Measurements from ENCODE around the gene PPP1R2.

PPP1R2 gene

DNA sequence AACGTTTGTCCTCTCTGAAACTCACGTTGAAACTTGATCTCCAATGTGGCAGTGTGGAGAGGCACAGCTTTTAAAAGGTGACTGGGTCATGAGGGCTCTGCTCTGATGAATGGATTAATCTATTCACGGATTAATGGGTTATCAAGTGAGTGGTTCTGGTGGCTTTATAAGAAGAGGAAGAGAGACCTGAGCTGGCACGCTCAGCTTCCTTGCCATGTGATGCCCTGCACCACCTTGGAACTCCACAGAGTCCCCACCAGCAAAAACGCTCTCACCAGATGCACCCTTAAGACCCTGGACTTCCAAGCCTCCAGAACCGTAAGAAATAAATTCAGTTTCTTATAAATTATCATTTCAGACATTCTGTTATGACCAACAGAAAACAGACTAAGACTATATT, 2.6 kb downstream of the PPP1R2 start:
- H3K36me3 ChIP-seq (ENCODE audit: insufficient read depth, insufficient read length, low read length), result peaks cover 7% of the 10 kb centered on the region
- H3K9me3 ChIP-seq (ENCODE audit: insufficient read depth, low read length), result no peaks in the 10 kb centered on the region
- H3K4me1 ChIP-seq (ENCODE audit: insufficient read depth, insufficient read length), result peaks cover 6% of the 10 kb centered on the region
- H3K9ac ChIP-seq (ENCODE audit: insufficient read length, low read depth), result no peak overlapping the region
- peaks cover 17% of the 10 kb centered on the region for H3K27me3 ChIP-seq (ENCODE audit: insufficient read depth, insufficient read length)
- TF ChIP-seq YY1 (IDR thresholded peaks at IDR 0.05; ENCODE audit: insufficient read depth, insufficient read length) (no peak), ZNF274 (IDR thresholded peaks at IDR 0.05; ENCODE audit: low read depth, low read length) (no peak), SUZ12 (IDR thresholded peaks at IDR 0.05; ENCODE audit: extremely low read depth, insufficient read depth, insufficient read length) (no peak)
- no peak for DNase-seq (ENCODE audit: low read depth, low spot score)
- no peak overlapping the region for H3K4me3 ChIP-seq (ENCODE audit: insufficient read length, low read depth)

DNA sequence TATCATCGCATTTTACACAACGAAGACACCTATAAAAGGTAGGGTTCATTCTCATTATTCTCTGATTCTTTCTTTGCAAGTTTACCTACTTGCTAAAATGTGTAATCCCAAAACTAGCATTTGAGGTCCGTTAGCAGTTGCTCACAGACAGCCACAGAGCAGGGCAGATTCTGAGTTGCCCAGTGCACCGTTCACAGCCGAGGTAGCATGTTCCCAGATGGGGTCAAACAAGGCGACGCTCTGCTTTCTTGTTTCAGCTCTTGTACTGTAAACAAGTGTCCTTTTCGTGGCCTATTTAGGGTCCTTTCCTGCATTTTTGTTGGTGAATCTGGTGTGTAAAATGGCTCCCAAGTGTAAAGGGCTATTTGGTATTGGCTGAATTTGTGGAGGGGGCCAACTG, 3.1 kb downstream of the PPP1R2 start:
- H3K4me3 ChIP-seq (ENCODE audit: insufficient read length, low read depth), result no peak overlapping the region
- no peak overlapping the region for H3K9ac ChIP-seq (ENCODE audit: insufficient read length, low read depth)
- H3K9me3 ChIP-seq (ENCODE audit: insufficient read depth, low read length), result no peaks in the 10 kb centered on the region
- TF ChIP-seq YY1 (IDR thresholded peaks at IDR 0.05; ENCODE audit: insufficient read depth, insufficient read length) (no peak), ZNF274 (IDR thresholded peaks at IDR 0.05; ENCODE audit: low read depth, low read length) (no peak), SUZ12 (IDR thresholded peaks at IDR 0.05; ENCODE audit: extremely low read depth, insufficient read depth, insufficient read length) (no peak)
- peaks cover 14% of the 10 kb centered on the region for H3K27me3 ChIP-seq (ENCODE audit: insufficient read depth, insufficient read length)
- DNase-seq (ENCODE audit: low read depth, low spot score), result no peak
- H3K4me1 ChIP-seq (ENCODE audit: insufficient read depth, insufficient read length), result peaks cover 6% of the 10 kb centered on the region
- peaks cover 7% of the 10 kb centered on the region for H3K36me3 ChIP-seq (ENCODE audit: insufficient read depth, insufficient read length, low read length)

DNA sequence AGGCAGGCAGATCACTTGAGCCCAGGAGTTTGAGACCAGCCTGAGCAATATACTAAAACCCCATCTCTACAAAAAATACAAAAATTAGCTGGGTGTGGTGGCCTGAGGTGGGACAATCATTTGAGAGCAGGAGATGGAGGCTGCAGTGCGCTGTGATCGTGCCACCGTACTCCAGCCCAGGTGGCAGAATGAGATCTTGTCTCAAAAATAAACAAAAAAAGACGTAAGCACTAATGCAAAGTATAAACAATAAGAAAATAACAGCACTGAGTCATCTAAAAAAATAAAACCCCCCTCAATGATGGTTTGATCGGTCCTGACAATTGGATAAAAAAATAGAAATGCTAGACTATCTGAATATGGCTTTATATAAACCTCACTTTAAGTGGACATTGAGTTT, 3.6 kb downstream of the PPP1R2 start:
- Histone ChIP-seq H3K4me3 (ENCODE audit: insufficient read length, low read depth) (no peak overlapping the region), H3K9me3 (ENCODE audit: insufficient read depth, low read length) (no peaks in the 10 kb centered on the region), H3K4me1 (ENCODE audit: insufficient read depth, insufficient read length) (peaks cover 6% of the 10 kb centered on the region), H3K27me3 (ENCODE audit: insufficient read depth, insufficient read length) (peaks cover 9% of the 10 kb centered on the region), H3K36me3 (ENCODE audit: insufficient read depth, insufficient read length, low read length) (peaks cover 7% of the 10 kb centered on the region), H3K9ac (ENCODE audit: insufficient read length, low read depth) (no peak overlapping the region)
- DNase-seq (ENCODE audit: low read depth, low spot score), result no peak
- TF ChIP-seq SUZ12 (IDR thresholded peaks at IDR 0.05; ENCODE audit: extremely low read depth, insufficient read depth, insufficient read length) (no peak), YY1 (IDR thresholded peaks at IDR 0.05; ENCODE audit: insufficient read depth, insufficient read length) (no peak), ZNF274 (IDR thresholded peaks at IDR 0.05; ENCODE audit: low read depth, low read length) (no peak)

DNA sequence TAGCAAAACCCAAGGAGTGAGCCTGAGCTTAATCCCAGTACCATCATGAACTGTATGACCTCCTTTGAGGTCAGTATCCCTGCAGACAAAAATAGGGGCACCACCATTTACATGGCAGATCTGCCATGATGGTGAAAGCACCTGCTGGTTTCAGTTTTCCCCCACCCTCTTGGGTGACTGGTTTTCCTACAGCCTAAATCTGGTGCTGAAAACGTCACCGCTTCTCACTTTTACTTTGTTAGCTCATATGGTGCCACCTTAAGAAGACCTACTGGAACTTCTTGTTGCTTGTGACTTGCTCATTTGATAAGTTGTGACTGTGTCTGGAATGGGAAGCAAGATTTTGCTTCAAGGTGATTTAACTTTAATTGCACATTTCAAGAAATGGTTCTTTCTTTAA, 5.1 kb downstream of the PPP1R2 start:
- TF ChIP-seq YY1 (IDR thresholded peaks at IDR 0.05; ENCODE audit: insufficient read depth, insufficient read length) (no peak), SUZ12 (IDR thresholded peaks at IDR 0.05; ENCODE audit: extremely low read depth, insufficient read depth, insufficient read length) (no peak), ZNF274 (IDR thresholded peaks at IDR 0.05; ENCODE audit: low read depth, low read length) (no peak)
- Histone ChIP-seq H3K4me1 (ENCODE audit: insufficient read depth, insufficient read length) (peaks cover 3% of the 10 kb centered on the region), H3K36me3 (ENCODE audit: insufficient read depth, insufficient read length, low read length) (peaks cover 7% of the 10 kb centered on the region), H3K27me3 (ENCODE audit: insufficient read depth, insufficient read length) (no peaks in the 10 kb centered on the region), H3K9me3 (ENCODE audit: insufficient read depth, low read length) (no peaks in the 10 kb centered on the region), H3K4me3 (ENCODE audit: insufficient read length, low read depth) (no peak overlapping the region), H3K9ac (ENCODE audit: insufficient read length, low read depth) (no peak overlapping the region)
- DNase-seq (ENCODE audit: low read depth, low spot score), result no peak

DNA sequence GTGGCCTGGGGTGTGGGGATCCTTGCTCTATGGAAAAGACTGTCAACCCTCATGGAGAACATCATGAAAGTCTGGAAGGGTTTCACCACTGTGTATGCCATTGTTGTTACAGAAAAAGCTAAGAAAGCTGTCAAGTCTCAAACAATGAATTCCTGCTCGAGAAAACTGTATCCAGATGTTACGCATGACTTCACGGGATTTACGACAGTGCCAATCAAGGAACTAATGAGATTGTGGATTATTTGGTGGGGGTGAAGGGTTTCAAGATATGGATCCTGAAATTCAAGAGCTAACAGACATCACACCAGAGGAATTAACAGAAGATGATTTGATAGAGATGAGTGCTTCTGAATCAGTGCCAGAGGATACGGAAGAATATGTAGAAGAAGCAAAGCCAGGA, 7.8 kb downstream of the PPP1R2 start:
- Histone ChIP-seq H3K4me3 (ENCODE audit: insufficient read length, low read depth) (no peak overlapping the region), H3K9me3 (ENCODE audit: insufficient read depth, low read length) (no peaks in the 10 kb centered on the region), H3K36me3 (ENCODE audit: insufficient read depth, insufficient read length, low read length) (peaks cover 7% of the 10 kb centered on the region), H3K9ac (ENCODE audit: insufficient read length, low read depth) (no peak overlapping the region), H3K27me3 (ENCODE audit: insufficient read depth, insufficient read length) (no peaks in the 10 kb centered on the region), H3K4me1 (ENCODE audit: insufficient read depth, insufficient read length) (peaks cover 3% of the 10 kb centered on the region)
- no peak for DNase-seq (ENCODE audit: low read depth, low spot score)
- TF ChIP-seq SUZ12 (IDR thresholded peaks at IDR 0.05; ENCODE audit: extremely low read depth, insufficient read depth, insufficient read length) (no peak), ZNF274 (IDR thresholded peaks at IDR 0.05; ENCODE audit: low read depth, low read length) (no peak), YY1 (IDR thresholded peaks at IDR 0.05; ENCODE audit: insufficient read depth, insufficient read length) (no peak)

DNA sequence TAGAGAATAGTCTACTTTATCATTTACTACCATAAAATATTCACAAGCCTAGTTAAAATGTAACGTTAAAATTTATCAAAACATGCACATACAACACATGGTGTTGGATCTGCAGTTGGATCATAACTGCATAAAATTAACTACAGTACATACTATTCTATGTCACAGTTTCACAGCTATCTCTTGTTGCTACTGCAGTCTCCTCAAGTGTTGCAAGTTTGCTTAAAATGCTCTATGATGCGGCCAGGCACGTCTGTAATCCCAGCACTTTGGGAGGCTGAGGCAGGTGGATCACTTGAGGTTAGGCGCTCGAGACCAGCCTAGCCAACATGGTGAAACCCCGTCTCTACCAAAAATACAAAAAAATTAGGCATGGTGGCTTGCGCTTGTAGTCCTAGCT, 10.3 kb downstream of the PPP1R2 start:
- no peak for TF ChIP-seq YY1 (IDR thresholded peaks at IDR 0.05; ENCODE audit: insufficient read depth, insufficient read length)
- no peak for TF ChIP-seq SUZ12 (IDR thresholded peaks at IDR 0.05; ENCODE audit: extremely low read depth, insufficient read depth, insufficient read length)
- Histone ChIP-seq H3K9ac (ENCODE audit: insufficient read length, low read depth) (no peak overlapping the region), H3K27me3 (ENCODE audit: insufficient read depth, insufficient read length) (no peaks in the 10 kb centered on the region), H3K9me3 (ENCODE audit: insufficient read depth, low read length) (no peaks in the 10 kb centered on the region), H3K36me3 (ENCODE audit: insufficient read depth, insufficient read length, low read length) (peaks cover 7% of the 10 kb centered on the region), H3K4me1 (ENCODE audit: insufficient read depth, insufficient read length) (no peaks in the 10 kb centered on the region), H3K4me3 (ENCODE audit: insufficient read length, low read depth) (no peak overlapping the region)
- DNase-seq (ENCODE audit: low read depth, low spot score), result no peak

DNA sequence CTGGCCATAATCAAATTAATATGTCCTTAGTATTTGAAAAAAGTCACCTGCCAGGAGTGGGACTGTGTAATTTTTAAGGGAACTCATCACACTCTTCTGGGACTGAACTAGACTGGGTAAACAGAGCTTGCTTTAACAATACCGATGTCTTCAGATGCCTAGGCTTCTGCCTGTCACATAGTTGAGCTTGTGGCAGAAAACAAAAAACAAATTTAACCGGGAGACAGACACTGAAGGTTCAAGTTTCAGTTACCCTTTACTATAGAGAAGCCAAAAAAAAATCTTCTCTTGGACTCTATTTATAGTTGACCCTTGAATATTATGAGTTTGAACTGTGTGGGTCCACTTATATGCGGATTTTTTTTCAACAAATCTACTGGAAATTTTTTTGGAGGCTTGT, 10.8 kb downstream of the PPP1R2 start:
- Histone ChIP-seq H3K4me3 (ENCODE audit: insufficient read length, low read depth) (no peak overlapping the region), H3K36me3 (ENCODE audit: insufficient read depth, insufficient read length, low read length) (peaks cover 7% of the 10 kb centered on the region), H3K9ac (ENCODE audit: insufficient read length, low read depth) (no peak overlapping the region), H3K27me3 (ENCODE audit: insufficient read depth, insufficient read length) (no peaks in the 10 kb centered on the region), H3K9me3 (ENCODE audit: insufficient read depth, low read length) (no peaks in the 10 kb centered on the region), H3K4me1 (ENCODE audit: insufficient read depth, insufficient read length) (no peaks in the 10 kb centered on the region)
- TF ChIP-seq YY1 (IDR thresholded peaks at IDR 0.05; ENCODE audit: insufficient read depth, insufficient read length), result no peak
- no peak for TF ChIP-seq SUZ12 (IDR thresholded peaks at IDR 0.05; ENCODE audit: extremely low read depth, insufficient read depth, insufficient read length)
- TF ChIP-seq ZNF274 (IDR thresholded peaks at IDR 0.05; ENCODE audit: low read depth, low read length), result no peak
- no peak for DNase-seq (ENCODE audit: low read depth, low spot score)

DNA sequence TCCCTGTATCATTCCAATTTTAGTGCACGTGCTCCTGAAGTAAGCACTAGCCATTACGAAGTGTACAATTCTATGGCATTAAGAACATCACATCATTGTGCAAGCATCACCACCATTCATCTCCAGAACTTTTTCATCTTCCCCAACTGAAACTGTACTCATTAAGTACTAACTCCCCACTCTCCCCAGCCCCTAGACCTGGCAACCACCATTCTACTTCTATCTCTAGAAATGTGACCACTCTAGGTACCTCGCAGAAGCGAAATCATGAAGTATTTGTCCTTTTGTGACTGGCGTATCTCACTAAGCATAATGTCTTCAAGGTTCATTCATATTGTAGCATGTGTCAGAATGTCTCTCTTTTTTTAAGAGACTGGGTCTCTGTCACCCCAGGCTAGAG, 11.4 kb downstream of the PPP1R2 start:
- no peak overlapping the region for H3K4me3 ChIP-seq (ENCODE audit: insufficient read length, low read depth)
- no peaks in the 10 kb centered on the region for H3K9me3 ChIP-seq (ENCODE audit: insufficient read depth, low read length)

More for the DNA sequence above, 11.4 kb downstream of the PPP1R2 start:
- no peaks in the 10 kb centered on the region for H3K27me3 ChIP-seq (ENCODE audit: insufficient read depth, insufficient read length)
- no peaks in the 10 kb centered on the region for H3K4me1 ChIP-seq (ENCODE audit: insufficient read depth, insufficient read length)
- H3K9ac ChIP-seq (ENCODE audit: insufficient read length, low read depth), result no peak overlapping the region
- no peak for DNase-seq (ENCODE audit: low read depth, low spot score)
- TF ChIP-seq YY1 (IDR thresholded peaks at IDR 0.05; ENCODE audit: insufficient read depth, insufficient read length), result no peak
- H3K36me3 ChIP-seq (ENCODE audit: insufficient read depth, insufficient read length, low read length), result peaks cover 7% of the 10 kb centered on the region

All from NT2/D1 (cell line).